Adrenal gland (tissue), 12 donors: ENCODE results near the gene MIA2. TPM values are rescaled to one million over a fixed set of nuclear protein-coding genes. Genes with fewer than 3 reads are reported as not detected.

Source experiments
- DNase-seq, 7 donors: peaks; one replicate each; pipeline ENCODE4 v3.0.0-alpha.2; 2019 to 2020
- H3K27ac ChIP-seq, 5 donors: fragments of 200-600 bp; sonication (generic) in 4 of 5; 1 replicate in 3 of 5; 2 replicates in 2 of 5; pipeline versions ENCODE4 v1.5.1 to v1.8.0; 2016 to 2020; ENCODE audit warnings: mild to moderate bottlenecking in 1 of 5
- H3K27me3 ChIP-seq: fragments of 200-600 bp; 2 replicates; pipeline ENCODE4 v1.8.0; 2021
- H3K36me3 ChIP-seq, 2 donors: fragments of 200-600 bp; replicated peaks in 1 of 2; 1 replicate in 1 of 2; 2 replicates in 1 of 2; pipeline versions ENCODE4 v1.5.1 to v1.8.0; 2018 to 2022
- H3K4me1 ChIP-seq, 2 donors: fragments of 200-600 bp; replicated peaks in 1 of 2; 1 replicate in 1 of 2; 2 replicates in 1 of 2; pipeline versions ENCODE4 v1.5.1 to v1.8.0; 2018 to 2021
- H3K4me3 ChIP-seq, 4 donors: fragments of 200-600 bp; sonication (generic) in 3 of 4; one replicate each; pipeline ENCODE4 v1.5.1; 2016 to 2018
- H3K9me3 ChIP-seq, 3 donors: fragments of 200-600 bp; sonication (generic) in 1 of 3; replicated peaks in 1 of 3; 1 replicate in 2 of 3; 2 replicates in 1 of 3; pipeline versions ENCODE4 v1.5.1 to v1.8.0; 2016 to 2021
- POLR2A ChIP-seq, 2 donors: fragments of 450-650 bp; IDR thresholded peaks; one replicate each; pipeline ENCODE4 v1.6.1; 2017; ENCODE audit warnings: antibody characterized with exemption in 2 of 2, mild to moderate bottlenecking in 2 of 2, moderate library complexity in 1 of 2
- WGBS, 4 donors: extraction: QIAGEN DNeasy Blood & Tissue Kit in 2 of 4; methylation state at CpG; one replicate each; pipeline versions ENCODE4 v1.1.5 to v1.1.7; 2013 to 2017; 5-methylcytosine and 5-hydroxymethylcytosine counted together
- intact Hi-C, 2 donors: fragments of 100-400 bp; cut with DNase I; formaldehyde crosslinking; loops; one replicate each; pipeline versions ENCODE4 v1.14.1 to v1.15.0; 2022 to 2023
- polyA plus RNA-seq, 3 donors: library from polyadenylated mRNA; stranded (reverse); fragments of 200-250 nt in 2 of 3; fragments of 350-450 nt in 1 of 3; fragmentation: Illumina TruSeq in 1 of 3; extraction: RNeasy Lipid Tissue Mini Kit (QIAGEN cat#74804) in 1 of 3; gene quantifications; one replicate each; pipeline ENCODE4 v1.2.3, GENCODE V29; 2013 to 2014
- total RNA-seq, 9 donors: library from RNA; depleted of rRNA in 4 of 9; stranded (reverse); fragments of >200 nt in 4 of 9; fragments of 120-200 nt in 1 of 9; fragmentation: NEBNext Ultra II Directional in 1 of 9; extraction: Animal tissue kit (Norgen Biotek cat#: 25700) in 1 of 9; gene quantifications; one replicate each; pipeline versions ENCODE4 v1.1.0 to v1.2.4, GENCODE V29; 2013 to 2023
- TF ChIP-seq, protein P1 (sequence below), 6 experiments: fragments of 450-650 bp in 4 of 6; fragments of 200-600 bp in 2 of 6; sonication (generic) in 1 of 6; IDR thresholded peaks; 1 replicate in 5 of 6; 2 replicates in 1 of 6; pipeline versions ENCODE4 v1.5.1 to v1.8.0; 2016 to 2021; ENCODE audit warnings: antibody characterized with exemption in 6 of 6, mild to moderate bottlenecking in 2 of 6, moderate library complexity in 1 of 6
- donor health status: healthy with polysubstance abuse.
- donor health status: Bipolar disorder and iron deficiency.
- donor health status: DM: yes; HTN: yes; CAD: no.
- donor health status: DM: no; HTN: no; CAD: no.
- donor health status: DM: no; HTN: no; CAD: no.
- donor health status: DM: yes; HTN: yes; CAD: no.

MIA2 gene
- total and polyA plus RNA-seq, 12 donors: 24.8 to 62.0 (median 41.5) TPM

GRCh38 chr14:39265033-39265432 is 31.3 kb downstream of the MIA2 start:
- Histone ChIP-seq H3K9me3 (no peaks in the 10 kb centered on the region), H3K27me3 (no peaks in the 10 kb centered on the region), H3K27ac (no peak overlapping the region), H3K36me3 (no peaks in the 10 kb centered on the region), H3K4me3 (peak overlapping the region in 1 of 4 donors; percentile 71), H3K4me1 (peaks cover 6 to 37% of the 10 kb centered on the region in 2 donors)
- TF ChIP-seq, protein P1, sequence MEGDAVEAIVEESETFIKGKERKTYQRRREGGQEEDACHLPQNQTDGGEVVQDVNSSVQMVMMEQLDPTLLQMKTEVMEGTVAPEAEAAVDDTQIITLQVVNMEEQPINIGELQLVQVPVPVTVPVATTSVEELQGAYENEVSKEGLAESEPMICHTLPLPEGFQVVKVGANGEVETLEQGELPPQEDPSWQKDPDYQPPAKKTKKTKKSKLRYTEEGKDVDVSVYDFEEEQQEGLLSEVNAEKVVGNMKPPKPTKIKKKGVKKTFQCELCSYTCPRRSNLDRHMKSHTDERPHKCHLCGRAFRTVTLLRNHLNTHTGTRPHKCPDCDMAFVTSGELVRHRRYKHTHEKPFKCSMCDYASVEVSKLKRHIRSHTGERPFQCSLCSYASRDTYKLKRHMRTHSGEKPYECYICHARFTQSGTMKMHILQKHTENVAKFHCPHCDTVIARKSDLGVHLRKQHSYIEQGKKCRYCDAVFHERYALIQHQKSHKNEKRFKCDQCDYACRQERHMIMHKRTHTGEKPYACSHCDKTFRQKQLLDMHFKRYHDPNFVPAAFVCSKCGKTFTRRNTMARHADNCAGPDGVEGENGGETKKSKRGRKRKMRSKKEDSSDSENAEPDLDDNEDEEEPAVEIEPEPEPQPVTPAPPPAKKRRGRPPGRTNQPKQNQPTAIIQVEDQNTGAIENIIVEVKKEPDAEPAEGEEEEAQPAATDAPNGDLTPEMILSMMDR (IDR thresholded peaks at IDR 0.05): no peak
- no peak for TF ChIP-seq POLR2A (IDR thresholded peaks at IDR 0.05)
- intact Hi-C loops: loop anchor here in 1 of 2 donors (10.0 kb wide), 1 partner anchor 80 kb away; no protein-coding TSS in a partner anchor
- WGBS, 4 donors: 1 to 4% (median 3%) methylated on average over 2 of the region's 2 CpGs
- peak in 1 of 7 donors; percentile 14 for DNase-seq

GRCh38 chr14:39265806-39266524 is 32.2 kb downstream of the MIA2 start:
- intact Hi-C loops: loop anchor here in 1 of 2 donors (10.0 kb wide), 1 partner anchor 81 kb away; no protein-coding TSS in a partner anchor
- Histone ChIP-seq H3K9me3 (no peaks in the 10 kb centered on the region), H3K4me3 (peak overlapping the region; percentile 25 to 95 (median 56)), H3K4me1 (peaks cover 6 to 37% of the 10 kb centered on the region in 2 donors), H3K27ac (peak overlapping the region; percentile 55 to 99 (median 97)), H3K27me3 (no peaks in the 10 kb centered on the region), H3K36me3 (no peaks in the 10 kb centered on the region)
- TF ChIP-seq, protein P1 (IDR thresholded peaks at IDR 0.05): no peak
- no peak for TF ChIP-seq POLR2A (IDR thresholded peaks at IDR 0.05)
- WGBS, 4 donors: 4 to 10% (median 5%) methylated on average over 8 to 14 of the region's 14 CpGs
- no peak for DNase-seq

- DNase-seq: peak; percentile 51 to 78 (median 63)
- H3K27me3 ChIP-seq: no peaks in the 10 kb centered on the region
- WGBS, 4 donors: 0 to 1% (median 0%) methylated on average over 6 to 31 of the region's 31 CpGs; no CpG with 5 or more reads in 1 of the 4 donors
- no peaks in the 10 kb centered on the region for H3K9me3 ChIP-seq
- H3K27ac ChIP-seq: peak overlapping the region; percentile 55 to 99 (median 97)
- intact Hi-C loops: loop anchor here in 1 of 2 donors (10.0 kb wide), 1 partner anchor 82 kb away; no protein-coding TSS in a partner anchor
- no peak for TF ChIP-seq POLR2A (IDR thresholded peaks at IDR 0.05)
- TF ChIP-seq, protein P1 (IDR thresholded peaks at IDR 0.05): no peak
- H3K4me3 ChIP-seq: peak overlapping the region; percentile 25 to 95 (median 82)
- H3K36me3 ChIP-seq: no peaks in the 10 kb centered on the region
- peaks cover 6 to 37% of the 10 kb centered on the region in 2 donors for H3K4me1 ChIP-seq
These were observed 32.8 kb downstream of the MIA2 start for GRCh38 chr14:39266525-39266870.

- H3K9me3 ChIP-seq: no peaks in the 10 kb centered on the region
- DNase-seq: peak; percentile 82 to 87 (median 83)
- TF ChIP-seq POLR2A (IDR thresholded peaks at IDR 0.05): peak; percentile 56 to 91
- TF ChIP-seq, protein P1 (IDR thresholded peaks at IDR 0.05): peak in 1 of 6 experiments; percentile 3
- WGBS, 4 donors: 0 to 1% (median 1%) methylated on average over 19 to 70 of the region's 70 CpGs
- H3K27me3 ChIP-seq: no peaks in the 10 kb centered on the region
- intact Hi-C loops: loop anchor here in 1 of 2 donors (10.0 kb wide), 1 partner anchor 82 kb away; no protein-coding TSS in a partner anchor
- peak overlapping the region; percentile 25 to 95 (median 82) for H3K4me3 ChIP-seq
- H3K27ac ChIP-seq: peak overlapping the region; percentile 55 to 99 (median 97)
- no peaks in the 10 kb centered on the region for H3K36me3 ChIP-seq
- peaks cover 6 to 37% of the 10 kb centered on the region in 2 donors for H3K4me1 ChIP-seq
These were observed 33.3 kb downstream of the MIA2 start for GRCh38 chr14:39266871-39267607.
